Measurements from ENCODE around the gene EVA1A.

EVA1A gene

GRCh38 chr2:75589391-75590105 lies 28.8 kb upstream of the EVA1A start:
- DNase-seq, result no peak

- no peak for DNase-seq
These were observed 27.3 kb upstream of the EVA1A start for GRCh38 chr2:75587954-75588587.

GRCh38 chr2:75586971-75587370 lies 26.2 kb upstream of the EVA1A start:
- no peak for DNase-seq

- no peak for DNase-seq
These were observed 22.1 kb upstream of the EVA1A start for GRCh38 chr2:75582840-75583239.

- no peak for DNase-seq
These were observed 19.9 kb upstream of the EVA1A start for GRCh38 chr2:75580606-75581005.

GRCh38 chr2:75580156-75580555 lies 19.4 kb upstream of the EVA1A start:
- no peak for DNase-seq

GRCh38 chr2:75579186-75579585 lies 18.4 kb upstream of the EVA1A start:
- no peak for DNase-seq

GRCh38 chr2:75577280-75577679 lies 16.5 kb upstream of the EVA1A start:
- DNase-seq, result no peak

- DNase-seq, result no peak
These were observed 13.4 kb upstream of the EVA1A start for GRCh38 chr2:75574106-75574505.

GRCh38 chr2:75573145-75573878 lies 12.6 kb upstream of the EVA1A start:
- no peak for DNase-seq

GRCh38 chr2:75571730-75572430 lies 11.1 kb upstream of the EVA1A start:
- DNase-seq, result no peak

GRCh38 chr2:75570948-75571729 lies 10.4 kb upstream of the EVA1A start:
- DNase-seq, result no peak

GRCh38 chr2:75570024-75570947 lies 9.5 kb upstream of the EVA1A start:
- DNase-seq, result no peak

GRCh38 chr2:75569546-75569945 lies 8.8 kb upstream of the EVA1A start:
- DNase-seq, result no peak

GRCh38 chr2:75568174-75568573 lies 7.4 kb upstream of the EVA1A start:
- no peak for DNase-seq

GRCh38 chr2:75565472-75566462 lies 5.0 kb upstream of the EVA1A start:
- no peak for DNase-seq

- no peak for DNase-seq
These were observed 4.1 kb upstream of the EVA1A start for GRCh38 chr2:75564713-75565359.

GRCh38 chr2:75564026-75564688 lies 3.4 kb upstream of the EVA1A start:
- no peak for DNase-seq

- DNase-seq, result no peak
These were observed 2.9 kb upstream of the EVA1A start for GRCh38 chr2:75563591-75563990.
